Activated naive CD8-positive, alpha-beta T cell treated with anti-CD3 and anti-CD28 coated beads, Interleukin-2, amount 50 U/mL, for 24 hours (primary cell): Measurements from ENCODE around the gene TAS2R38.

Experiments
- ATAC-seq: fragments of 150-1000 bp; cut with Tn5 transposase; one replicate; pipeline ENCODE4 v1.10.0; 2021
- DNase-seq: peaks from one replicate; pipeline ENCODE4 v3.0.0; 2021
- H3K27ac Mint-ChIP-seq: one replicate; pipeline ENCODE4 v1.8.0; 2021; ENCODE audit warnings: mild to moderate bottlenecking, mixed read lengths
- H3K27me3 Mint-ChIP-seq: one replicate; pipeline ENCODE4 v1.8.0; 2021; ENCODE audit warnings: mixed read lengths
- H3K36me3 Mint-ChIP-seq: one replicate; pipeline ENCODE4 v1.8.0; 2021; ENCODE audit warnings: low read depth, mixed read lengths
- H3K4me1 Mint-ChIP-seq: one replicate; pipeline ENCODE4 v1.8.0; 2021; ENCODE audit warnings: mixed read lengths
- H3K4me3 Mint-ChIP-seq: one replicate; pipeline ENCODE4 v1.8.0; 2021; ENCODE audit warnings: mild to moderate bottlenecking, moderate library complexity, mixed read lengths
- H3K9me3 Mint-ChIP-seq: one replicate; pipeline ENCODE4 v1.8.0; 2021; ENCODE audit warnings: mixed read lengths

TAS2R38 gene

DNA sequence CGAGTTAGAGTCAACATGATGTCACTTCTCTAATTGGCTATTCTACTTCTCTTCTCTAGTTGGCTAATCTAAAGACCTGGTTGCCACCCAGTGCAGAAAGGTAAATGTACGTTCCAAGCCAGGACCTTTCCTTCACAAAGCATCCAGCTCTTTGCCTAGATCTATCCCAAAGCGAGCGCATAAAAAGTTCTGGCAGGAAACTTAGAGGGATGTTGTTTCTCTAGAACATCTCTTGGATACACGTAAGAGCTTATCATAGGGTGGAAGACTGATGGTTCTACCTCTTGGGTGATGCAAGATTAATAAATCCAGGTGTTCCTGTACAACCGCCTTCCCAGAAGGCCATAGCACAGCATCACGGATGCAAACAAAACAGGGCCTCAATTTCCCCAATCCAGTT, at the start of gene TAS2R38:
TSS of gene TAS2R38 (minus strand) at position 101 of the 400 bp plus-strand sequence. CDS start at position 17, 84 bp downstream.
- no peak within 1 kb of the TSS for H3K4me3 Mint-ChIP-seq
- no peak within 1 kb of the TSS for H3K27ac Mint-ChIP-seq
- no peaks in the 10 kb centered on the region for H3K9me3 Mint-ChIP-seq
- ATAC-seq (no peak), DNase-seq (no peak)
- H3K36me3 Mint-ChIP-seq: no peaks in the 10 kb centered on the region
- no peaks in the 10 kb centered on the region for H3K27me3 Mint-ChIP-seq
- H3K4me1 Mint-ChIP-seq: peaks cover 11% of the 10 kb centered on the region

DNA sequence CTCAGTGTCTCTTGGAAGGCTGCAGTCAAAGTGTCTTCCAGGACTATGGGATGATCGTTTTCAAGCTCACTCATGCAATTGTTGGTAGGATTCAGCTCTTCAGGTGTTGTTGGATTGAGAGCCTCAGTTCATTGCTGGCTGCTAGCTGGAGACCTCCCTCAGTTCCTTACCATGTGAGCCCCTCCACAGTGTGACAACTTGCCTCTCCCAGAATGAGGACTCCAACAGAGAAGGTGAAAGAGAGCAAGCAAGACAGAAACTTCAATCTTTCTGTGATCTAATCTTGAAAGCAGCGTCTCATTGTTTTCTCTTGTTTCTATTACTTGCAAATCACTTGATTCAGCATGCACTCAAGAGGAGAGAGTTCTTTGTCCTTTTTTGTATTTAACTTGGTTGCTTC, 44.6 kb upstream of the TAS2R38 start:
- ATAC-seq (no peak), DNase-seq (no peak)
- H3K27ac Mint-ChIP-seq: no peak overlapping the region
- peaks cover 2% of the 10 kb centered on the region for H3K27me3 Mint-ChIP-seq
- no peaks in the 10 kb centered on the region for H3K4me1 Mint-ChIP-seq
- H3K36me3 Mint-ChIP-seq: no peaks in the 10 kb centered on the region
- H3K9me3 Mint-ChIP-seq: no peaks in the 10 kb centered on the region
- no peak overlapping the region for H3K4me3 Mint-ChIP-seq

DNA sequence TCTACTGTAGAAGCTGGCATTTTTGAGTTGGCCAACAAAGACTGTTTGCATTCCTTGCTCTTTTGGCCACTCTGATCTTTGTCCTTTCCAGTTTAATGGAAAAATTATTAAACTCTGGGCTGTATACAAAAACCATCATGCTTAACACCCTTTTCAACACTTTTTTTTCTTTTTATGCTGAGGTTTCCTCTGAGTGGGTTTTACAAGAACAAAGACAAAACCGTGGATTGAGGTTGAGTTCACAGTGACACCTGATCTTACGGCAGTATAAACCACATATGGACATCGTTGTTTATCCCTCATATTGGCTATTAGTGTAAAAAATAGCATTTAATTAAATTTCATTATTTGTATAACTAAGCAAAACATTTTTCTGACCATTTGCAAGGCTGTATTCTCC, 43.9 kb upstream of the TAS2R38 start:
- H3K9me3 Mint-ChIP-seq: no peaks in the 10 kb centered on the region
- ATAC-seq (no peak), DNase-seq (no peak)
- H3K4me1 Mint-ChIP-seq: no peaks in the 10 kb centered on the region
- no peak overlapping the region for H3K27ac Mint-ChIP-seq
- no peak overlapping the region for H3K4me3 Mint-ChIP-seq
- H3K27me3 Mint-ChIP-seq: peaks cover 2% of the 10 kb centered on the region
- H3K36me3 Mint-ChIP-seq: no peaks in the 10 kb centered on the region

DNA sequence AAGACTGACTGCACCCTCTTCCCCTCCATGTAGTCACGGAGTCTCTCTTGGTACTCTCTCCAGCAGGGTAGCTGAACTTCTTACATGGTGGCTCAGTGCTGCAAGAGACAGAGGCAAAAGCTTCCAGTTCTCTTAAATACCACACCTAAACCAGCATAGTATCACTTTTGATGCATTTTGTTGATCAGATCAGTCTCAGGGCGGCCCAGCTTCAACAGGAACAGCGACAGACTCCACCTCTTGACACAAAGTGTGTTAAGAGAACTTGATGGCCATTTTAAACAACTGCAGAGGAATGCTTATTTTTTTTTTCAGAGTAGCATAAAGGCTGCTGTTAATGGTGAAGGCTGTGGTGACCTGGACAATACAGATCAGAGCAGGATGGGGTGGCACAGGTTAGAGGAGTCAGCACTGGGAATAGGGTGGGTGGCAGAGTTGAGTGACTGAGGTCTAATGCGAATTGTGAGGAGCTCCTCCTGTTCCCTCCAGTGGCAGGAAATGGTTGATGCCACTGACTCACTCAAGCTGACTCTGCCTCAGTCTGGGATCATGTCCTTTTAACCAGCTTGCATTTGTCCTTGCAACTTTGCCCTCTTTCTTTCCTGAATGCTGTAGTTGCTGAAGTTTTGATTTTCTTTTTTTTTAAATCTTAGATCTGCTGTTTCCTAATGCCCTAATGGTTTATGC, 39.4 kb upstream of the TAS2R38 start:
- H3K27me3 Mint-ChIP-seq: no peaks in the 10 kb centered on the region
- H3K9me3 Mint-ChIP-seq: no peaks in the 10 kb centered on the region
- H3K27ac Mint-ChIP-seq: no peak overlapping the region

DNA sequence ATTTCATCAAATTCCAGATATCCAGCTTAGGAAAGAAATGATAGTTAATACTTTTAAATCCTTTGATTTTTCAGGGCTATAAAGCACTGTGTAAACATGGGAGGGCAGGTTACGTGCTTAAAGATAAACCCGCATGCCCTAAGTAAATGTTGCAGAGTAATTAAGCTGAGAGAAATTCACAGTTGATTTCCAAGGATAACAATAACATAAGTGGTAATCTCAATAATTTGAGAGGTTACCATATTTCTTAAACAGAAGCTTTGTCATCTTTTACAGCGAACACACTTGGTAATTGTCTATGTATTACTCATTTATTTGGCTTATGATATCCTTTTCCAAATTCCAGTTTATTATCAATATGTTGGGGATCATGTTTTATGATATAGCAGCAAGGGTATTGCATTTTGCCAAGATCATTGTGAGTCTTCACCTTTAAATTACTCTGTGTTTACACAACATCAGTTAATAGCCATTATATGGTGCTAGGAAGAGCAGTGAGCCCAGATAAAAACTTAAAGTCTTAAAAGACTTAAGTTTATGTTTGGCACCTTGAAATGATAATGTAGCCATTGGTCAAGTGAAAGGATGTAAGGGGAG, 37.5 kb upstream of the TAS2R38 start:
- Mint-ChIP-seq H3K27me3 (no peaks in the 10 kb centered on the region), H3K4me3 (no peak overlapping the region), H3K9me3 (no peaks in the 10 kb centered on the region), H3K4me1 (no peaks in the 10 kb centered on the region), H3K36me3 (no peaks in the 10 kb centered on the region), H3K27ac (no peak overlapping the region)
- DNase-seq: no peak
- ATAC-seq: no peak

More for the DNA sequence above, 39.4 kb upstream of the TAS2R38 start:
- no peaks in the 10 kb centered on the region for H3K4me1 Mint-ChIP-seq
- no peaks in the 10 kb centered on the region for H3K36me3 Mint-ChIP-seq
- DNase-seq (no peak), ATAC-seq (no peak)
- no peak overlapping the region for H3K4me3 Mint-ChIP-seq

DNA sequence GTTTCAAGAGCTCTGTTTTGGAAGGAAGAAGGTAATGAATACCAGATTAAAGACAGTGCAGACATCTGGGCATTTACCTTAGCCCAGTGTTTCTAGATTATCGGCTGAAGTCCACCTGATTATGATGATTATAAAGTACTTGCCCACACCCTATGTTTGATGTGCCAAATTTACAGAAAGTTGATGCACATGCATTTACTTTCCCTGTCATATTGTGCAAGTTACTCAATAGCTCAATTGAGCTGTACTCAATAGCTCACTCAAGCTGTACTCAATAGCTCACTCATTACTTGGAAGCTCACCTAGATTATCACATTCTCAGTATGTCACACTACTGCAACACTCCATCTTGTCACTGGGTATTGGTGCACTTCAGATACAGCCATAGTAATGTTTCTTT, 35.6 kb upstream of the TAS2R38 start:
- ATAC-seq (no peak), DNase-seq (no peak)
- Mint-ChIP-seq H3K4me3 (no peak overlapping the region), H3K27ac (no peak overlapping the region), H3K9me3 (no peaks in the 10 kb centered on the region), H3K36me3 (no peaks in the 10 kb centered on the region), H3K27me3 (no peaks in the 10 kb centered on the region), H3K4me1 (no peaks in the 10 kb centered on the region)

DNA sequence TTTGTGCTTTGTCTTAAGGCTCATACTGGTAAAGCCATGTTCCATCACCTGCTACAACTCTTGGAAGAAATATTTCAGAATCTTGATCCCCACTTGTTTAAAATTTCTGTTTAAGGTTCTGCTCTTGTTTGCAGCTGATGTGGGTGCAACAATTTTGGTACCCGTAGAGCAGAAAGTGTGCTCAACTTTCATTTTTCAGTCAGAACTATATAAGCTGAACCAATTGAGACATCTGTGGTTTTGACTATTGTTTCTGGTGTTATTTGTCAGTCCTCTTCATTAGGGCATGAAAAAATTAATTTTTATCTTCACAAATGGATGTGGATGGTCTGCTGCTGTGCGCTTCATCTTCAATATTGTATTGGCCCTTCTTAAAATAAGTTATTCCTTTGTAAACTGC, 33.0 kb upstream of the TAS2R38 start:
- no peak for ATAC-seq

DNA sequence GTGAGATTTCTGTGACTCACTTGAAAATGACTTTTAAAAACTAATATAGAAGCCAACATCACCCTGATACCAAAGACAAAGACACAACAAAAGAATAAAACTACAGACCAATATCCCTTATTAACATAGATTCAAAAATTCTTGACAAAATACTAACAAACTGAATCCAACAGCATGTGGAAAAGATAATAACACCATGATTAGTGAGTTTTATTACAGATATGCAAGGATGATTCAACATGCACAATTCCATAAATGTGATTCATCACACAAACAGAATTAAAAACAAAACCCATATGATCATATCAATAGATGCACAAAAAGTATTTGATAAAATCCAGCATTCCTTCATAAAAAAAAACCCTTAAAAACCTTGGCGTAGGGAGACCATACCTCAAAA, 28.6 kb upstream of the TAS2R38 start:
- Mint-ChIP-seq H3K9me3 (peaks cover 3% of the 10 kb centered on the region), H3K4me3 (no peak overlapping the region), H3K27ac (no peak overlapping the region), H3K36me3 (no peaks in the 10 kb centered on the region), H3K27me3 (peaks cover 6% of the 10 kb centered on the region), H3K4me1 (no peaks in the 10 kb centered on the region)
- DNase-seq (no peak), ATAC-seq (no peak)

More for the DNA sequence above, 33.0 kb upstream of the TAS2R38 start:
- DNase-seq: no peak
- Mint-ChIP-seq H3K36me3 (no peaks in the 10 kb centered on the region), H3K27ac (no peak overlapping the region), H3K9me3 (no peaks in the 10 kb centered on the region), H3K4me1 (no peaks in the 10 kb centered on the region), H3K27me3 (peaks cover 5% of the 10 kb centered on the region), H3K4me3 (no peak overlapping the region)

DNA sequence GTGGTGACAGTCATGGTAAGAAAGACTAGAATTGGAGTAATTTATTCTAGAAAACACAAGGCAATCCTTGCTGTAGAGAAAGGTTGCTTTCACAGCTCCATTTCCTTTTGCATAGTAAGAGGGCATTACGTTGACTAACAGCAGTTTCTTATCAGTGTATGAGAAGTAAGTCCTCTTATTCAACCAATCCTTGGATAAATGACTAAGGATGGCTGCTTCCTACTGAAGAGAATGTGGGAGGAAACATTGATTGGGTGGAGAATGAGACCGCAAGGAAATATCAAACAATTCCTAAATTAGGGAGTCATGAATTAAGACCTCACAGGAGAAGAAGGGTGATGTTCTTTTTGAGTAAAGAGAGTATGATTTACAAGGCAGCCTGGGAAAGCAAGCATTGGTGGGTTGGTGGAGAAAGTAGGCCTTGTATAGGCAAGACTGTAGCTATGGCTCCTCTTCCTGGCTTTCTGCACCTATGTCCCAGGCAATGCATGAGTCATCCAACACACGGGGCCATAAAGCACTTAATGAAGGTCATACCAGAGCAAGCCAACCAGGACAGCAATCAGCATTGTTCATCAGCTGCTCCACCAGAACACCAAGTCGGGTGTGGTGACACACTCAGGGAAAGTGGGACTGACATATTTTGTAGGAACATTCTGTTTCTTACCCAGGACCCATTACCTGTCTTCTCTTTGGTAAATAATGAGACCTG, 27.7 kb upstream of the TAS2R38 start:
- no peak for ATAC-seq
- Mint-ChIP-seq H3K27ac (no peak overlapping the region), H3K4me3 (no peak overlapping the region), H3K9me3 (peaks cover 3% of the 10 kb centered on the region), H3K4me1 (no peaks in the 10 kb centered on the region), H3K27me3 (peaks cover 10% of the 10 kb centered on the region), H3K36me3 (no peaks in the 10 kb centered on the region)
- DNase-seq: no peak

DNA sequence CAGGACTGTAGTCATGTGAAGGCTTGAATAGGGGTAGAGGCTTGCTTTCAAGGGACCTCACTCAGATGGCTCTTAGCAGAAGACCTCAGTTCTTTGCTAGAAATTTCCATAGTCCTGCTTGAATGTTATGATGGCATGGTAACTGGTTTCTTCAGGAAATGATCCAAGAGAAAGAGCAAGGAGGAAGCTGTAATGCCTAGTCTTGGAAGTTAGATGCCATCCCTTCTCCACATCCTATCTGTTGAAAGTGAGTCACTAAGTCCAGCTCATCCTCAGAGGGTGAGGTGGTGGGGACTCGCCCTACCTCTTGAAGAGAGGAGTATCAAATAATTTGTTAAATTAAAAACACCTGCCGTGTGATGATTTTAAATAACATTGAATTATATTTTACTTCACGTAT, 26.7 kb upstream of the TAS2R38 start:
- DNase-seq: no peak
- H3K9me3 Mint-ChIP-seq: peaks cover 9% of the 10 kb centered on the region
- H3K36me3 Mint-ChIP-seq: no peaks in the 10 kb centered on the region
- H3K4me3 Mint-ChIP-seq: no peak overlapping the region
- H3K27me3 Mint-ChIP-seq: peaks cover 11% of the 10 kb centered on the region
- ATAC-seq: no peak
- no peak overlapping the region for H3K27ac Mint-ChIP-seq
- H3K4me1 Mint-ChIP-seq: no peaks in the 10 kb centered on the region

DNA sequence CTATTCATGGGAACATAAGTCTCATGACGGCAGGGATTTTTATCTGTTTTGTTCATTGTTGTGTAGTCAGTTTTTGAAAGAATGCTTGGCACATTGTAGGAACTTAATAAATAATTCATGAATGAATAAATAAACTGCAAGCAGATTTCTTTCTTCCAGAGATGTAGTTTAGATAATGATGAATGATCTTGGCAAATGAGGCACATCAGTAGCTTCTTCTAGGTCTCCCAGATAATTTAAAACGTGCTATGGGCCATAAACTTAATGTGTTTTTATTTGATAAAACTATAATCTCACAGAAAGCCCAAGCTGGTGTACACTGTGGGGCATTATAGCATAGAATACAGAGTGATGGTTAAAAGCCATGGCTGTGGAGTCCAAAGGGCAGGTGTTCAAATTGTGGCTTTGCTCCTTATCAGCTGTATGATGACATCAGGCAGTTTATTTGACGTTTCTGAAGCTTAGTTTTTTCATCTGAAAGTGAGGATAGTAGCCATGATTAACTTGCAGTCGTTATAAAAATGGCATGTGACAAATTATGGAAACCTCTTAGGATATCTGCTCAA, 25.6 kb upstream of the TAS2R38 start:
- no peak for DNase-seq
- Mint-ChIP-seq H3K36me3 (no peaks in the 10 kb centered on the region), H3K4me1 (no peaks in the 10 kb centered on the region), H3K27me3 (peaks cover 11% of the 10 kb centered on the region), H3K4me3 (no peak overlapping the region), H3K9me3 (peaks cover 10% of the 10 kb centered on the region), H3K27ac (no peak overlapping the region)
- no peak for ATAC-seq

DNA sequence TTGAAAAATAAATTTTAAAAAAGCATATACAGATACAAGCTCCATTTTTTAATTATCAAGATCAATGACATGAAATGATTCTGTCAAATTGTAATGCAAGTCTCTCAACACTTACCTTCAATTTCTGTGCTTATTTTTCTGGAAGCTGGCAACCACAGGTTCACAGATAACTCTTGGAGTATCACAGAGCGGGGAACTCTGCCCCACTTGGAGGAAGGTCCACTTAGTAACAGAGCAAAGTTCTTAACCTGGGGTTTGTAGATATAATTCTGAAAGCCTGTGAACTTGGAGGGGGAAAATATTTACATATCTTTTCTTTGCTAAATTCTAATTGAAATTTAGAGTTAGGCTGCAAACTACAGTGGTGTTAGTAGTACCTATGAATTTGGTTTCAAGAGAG, 19.8 kb upstream of the TAS2R38 start:
- DNase-seq (no peak), ATAC-seq (no peak)
- no peak overlapping the region for H3K27ac Mint-ChIP-seq
- no peaks in the 10 kb centered on the region for H3K36me3 Mint-ChIP-seq
- peaks cover 8% of the 10 kb centered on the region for H3K9me3 Mint-ChIP-seq
- H3K27me3 Mint-ChIP-seq: peaks cover 7% of the 10 kb centered on the region
- H3K4me3 Mint-ChIP-seq: no peak overlapping the region
- H3K4me1 Mint-ChIP-seq: no peaks in the 10 kb centered on the region

DNA sequence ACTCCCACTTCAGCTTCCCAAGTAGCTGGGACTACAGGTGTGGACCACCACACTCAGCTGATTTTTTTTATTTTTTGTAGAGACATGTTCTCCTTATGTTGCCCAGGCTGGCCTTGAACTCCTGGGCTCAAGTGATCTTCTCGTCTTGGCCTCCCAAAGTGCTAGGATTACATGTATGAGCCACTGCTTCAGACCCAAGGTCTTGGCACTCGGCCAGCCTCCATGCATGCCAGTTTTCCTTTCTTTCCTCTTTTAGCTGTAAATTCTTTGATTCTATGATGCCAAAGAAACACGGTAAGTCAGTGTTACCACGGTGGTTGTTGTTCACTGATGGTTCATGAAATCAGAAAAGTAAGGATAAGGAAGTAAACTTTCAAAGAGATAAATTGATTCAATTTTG, 19.1 kb upstream of the TAS2R38 start:
- Mint-ChIP-seq H3K27ac (no peak overlapping the region), H3K4me1 (no peaks in the 10 kb centered on the region), H3K36me3 (no peaks in the 10 kb centered on the region), H3K27me3 (peaks cover 5% of the 10 kb centered on the region), H3K9me3 (peaks cover 7% of the 10 kb centered on the region), H3K4me3 (no peak overlapping the region)
- no peak for ATAC-seq
- no peak for DNase-seq

DNA sequence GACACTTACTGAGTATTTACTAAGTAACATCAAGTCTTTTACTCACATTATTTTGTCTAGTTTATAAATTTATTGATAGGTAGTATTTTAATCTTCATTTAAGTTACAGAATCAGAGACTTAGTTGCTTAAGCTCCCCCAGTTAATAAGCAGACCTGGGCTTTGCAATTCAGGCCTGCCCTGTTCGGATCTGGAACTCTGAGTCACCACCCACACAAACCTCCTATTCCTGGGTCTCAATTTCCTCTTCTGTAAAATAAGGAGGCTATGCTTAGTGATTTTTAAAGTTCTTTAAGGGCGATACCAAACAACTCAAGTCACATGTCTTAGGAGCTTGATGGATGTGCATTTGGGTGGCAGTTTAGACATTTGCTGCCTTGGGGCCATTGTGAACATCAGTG, 18.6 kb upstream of the TAS2R38 start:
- DNase-seq: no peak
- H3K4me1 Mint-ChIP-seq: no peaks in the 10 kb centered on the region
- no peaks in the 10 kb centered on the region for H3K36me3 Mint-ChIP-seq
- H3K27me3 Mint-ChIP-seq: peaks cover 5% of the 10 kb centered on the region
- no peak for ATAC-seq
- H3K9me3 Mint-ChIP-seq: peaks cover 7% of the 10 kb centered on the region
- no peak overlapping the region for H3K27ac Mint-ChIP-seq
- no peak overlapping the region for H3K4me3 Mint-ChIP-seq

DNA sequence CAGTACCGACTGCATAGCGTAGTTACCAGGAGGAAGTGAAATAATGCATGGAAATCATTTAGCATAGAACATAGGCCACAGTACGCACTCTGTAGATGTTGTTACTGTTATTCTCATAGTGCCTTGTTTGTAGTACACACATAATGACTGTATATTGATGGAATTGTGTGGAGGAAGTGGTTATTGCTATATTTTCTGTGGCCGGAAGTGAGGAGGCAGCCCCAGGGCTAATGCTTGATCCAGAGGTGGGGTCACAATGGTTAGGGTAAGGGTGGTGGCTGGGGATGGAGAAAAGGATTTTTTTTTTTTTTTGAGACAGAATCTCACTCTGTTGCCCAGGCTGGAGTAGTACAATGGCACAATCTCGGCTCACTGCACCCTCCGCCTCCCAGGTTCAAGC, 17.6 kb upstream of the TAS2R38 start:
- peaks cover 7% of the 10 kb centered on the region for H3K9me3 Mint-ChIP-seq
- DNase-seq: no peak
- no peaks in the 10 kb centered on the region for H3K4me1 Mint-ChIP-seq
- H3K36me3 Mint-ChIP-seq: no peaks in the 10 kb centered on the region
- H3K27me3 Mint-ChIP-seq: no peaks in the 10 kb centered on the region
- no peak for ATAC-seq
- no peak overlapping the region for H3K4me3 Mint-ChIP-seq
- no peak overlapping the region for H3K27ac Mint-ChIP-seq
